Ishikawa (cell line): Measurements from ENCODE around the gene SLC17A9.

Experiments used
- CEBPB ChIP-seq: IDR thresholded peaks from 2 replicates; pipeline ENCODE4 v1.6.1; 2012
- CREB1 ChIP-seq: IDR thresholded peaks from 2 replicates; pipeline ENCODE4 v1.6.1; 2012; ENCODE audit warnings: low read depth
- EGR1 ChIP-seq: IDR thresholded peaks from 2 replicates; pipeline ENCODE4 v1.6.1; 2012
- EP300 ChIP-seq: IDR thresholded peaks from 2 replicates; pipeline ENCODE4 v1.6.1; 2012; ENCODE audit warnings: borderline replicate concordance
- FOXM1 ChIP-seq: IDR thresholded peaks from 2 replicates; pipeline ENCODE4 v1.6.1; 2012; ENCODE audit warnings: low read depth, borderline replicate concordance
- MAX ChIP-seq: IDR thresholded peaks from 2 replicates; pipeline ENCODE4 v1.6.1; 2012
- NFIC ChIP-seq: IDR thresholded peaks from 2 replicates; pipeline ENCODE4 v1.6.1; 2012
- RAD21 ChIP-seq: IDR thresholded peaks from 2 replicates; pipeline ENCODE4 v1.6.1; 2012; ENCODE audit warnings: low read depth
- REST ChIP-seq: IDR thresholded peaks from 2 replicates; pipeline ENCODE4 v1.6.1; 2012; ENCODE audit warnings: low read depth, mild to moderate bottlenecking
- TAF1 ChIP-seq: IDR thresholded peaks from 2 replicates; pipeline ENCODE4 v1.6.1; 2012; ENCODE audit warnings: low read depth, mild to moderate bottlenecking
- TCF12 ChIP-seq: IDR thresholded peaks from 2 replicates; pipeline ENCODE4 v1.6.1; 2012; ENCODE audit warnings: low read depth
- TEAD4 ChIP-seq: IDR thresholded peaks from 2 replicates; pipeline ENCODE4 v1.6.1; 2012
- USF1 ChIP-seq: IDR thresholded peaks from 2 replicates; pipeline ENCODE4 v1.6.1; 2012
- YY1 ChIP-seq: IDR thresholded peaks from 2 replicates; pipeline ENCODE4 v1.6.1; 2012; ENCODE audit warnings: low read depth
- ZBTB7A ChIP-seq: IDR thresholded peaks from 2 replicates; pipeline ENCODE4 v1.6.1; 2012; ENCODE audit warnings: low read depth

SLC17A9 gene

GRCh38 chr20:62929051-62929538, 23.4 kb upstream of the SLC17A9 start:
- TF ChIP-seq CREB1: no peak
- no peak for TF ChIP-seq CEBPB
- no peak for TF ChIP-seq ZBTB7A
- TF ChIP-seq MAX: no peak
- TF ChIP-seq USF1: no peak
- no peak for TF ChIP-seq YY1
- no peak for TF ChIP-seq EP300
- TF ChIP-seq NFIC: no peak

GRCh38 chr20:62931464-62931863, 21.0 kb upstream of the SLC17A9 start:
- TF ChIP-seq TAF1: no peak
- TF ChIP-seq MAX: no peak
- no peak for TF ChIP-seq CREB1
- TF ChIP-seq EP300: no peak
- TF ChIP-seq NFIC: no peak
- TF ChIP-seq RAD21: no peak
- no peak for TF ChIP-seq ZBTB7A
- TF ChIP-seq CEBPB: no peak
- no peak for TF ChIP-seq FOXM1
- TF ChIP-seq TCF12: no peak
- no peak for TF ChIP-seq USF1
- TF ChIP-seq YY1: no peak
- TF ChIP-seq TEAD4: no peak
- no peak for TF ChIP-seq REST
- no peak for TF ChIP-seq EGR1

GRCh38 chr20:62933966-62934365, 18.5 kb upstream of the SLC17A9 start:
- TF ChIP-seq ZBTB7A (no peak), FOXM1 (no peak), CREB1 (no peak), CEBPB (no peak), EGR1 (no peak), REST (no peak), EP300 (no peak), TEAD4 (no peak), NFIC (no peak), TCF12 (no peak), YY1 (no peak), USF1 (no peak), MAX (no peak), RAD21 (no peak), TAF1 (no peak)

GRCh38 chr20:62935204-62935967, 17.1 kb upstream of the SLC17A9 start:
- no peak for TF ChIP-seq USF1
- TF ChIP-seq FOXM1: no peak
- no peak for TF ChIP-seq TAF1
- TF ChIP-seq EP300: no peak
- no peak for TF ChIP-seq NFIC
- TF ChIP-seq TCF12: no peak
- no peak for TF ChIP-seq EGR1
- TF ChIP-seq ZBTB7A: no peak
- no peak for TF ChIP-seq CREB1
- TF ChIP-seq MAX: no peak
- no peak for TF ChIP-seq CEBPB
- no peak for TF ChIP-seq YY1
